HG03469 (cell line): ENCODE measurements around the gene SF3B2.

Source experiments
- ATAC-seq: cut with Tn5 transposase; IDR thresholded peaks from one replicate; pipeline ENCODE4 v1.9.1; 2021; ENCODE audit warnings: mild to moderate bottlenecking, moderate library complexity, moderate number of reproducible peaks; ENCODE audit not compliant: unreplicated experiment

Gene SF3B2

DNA sequence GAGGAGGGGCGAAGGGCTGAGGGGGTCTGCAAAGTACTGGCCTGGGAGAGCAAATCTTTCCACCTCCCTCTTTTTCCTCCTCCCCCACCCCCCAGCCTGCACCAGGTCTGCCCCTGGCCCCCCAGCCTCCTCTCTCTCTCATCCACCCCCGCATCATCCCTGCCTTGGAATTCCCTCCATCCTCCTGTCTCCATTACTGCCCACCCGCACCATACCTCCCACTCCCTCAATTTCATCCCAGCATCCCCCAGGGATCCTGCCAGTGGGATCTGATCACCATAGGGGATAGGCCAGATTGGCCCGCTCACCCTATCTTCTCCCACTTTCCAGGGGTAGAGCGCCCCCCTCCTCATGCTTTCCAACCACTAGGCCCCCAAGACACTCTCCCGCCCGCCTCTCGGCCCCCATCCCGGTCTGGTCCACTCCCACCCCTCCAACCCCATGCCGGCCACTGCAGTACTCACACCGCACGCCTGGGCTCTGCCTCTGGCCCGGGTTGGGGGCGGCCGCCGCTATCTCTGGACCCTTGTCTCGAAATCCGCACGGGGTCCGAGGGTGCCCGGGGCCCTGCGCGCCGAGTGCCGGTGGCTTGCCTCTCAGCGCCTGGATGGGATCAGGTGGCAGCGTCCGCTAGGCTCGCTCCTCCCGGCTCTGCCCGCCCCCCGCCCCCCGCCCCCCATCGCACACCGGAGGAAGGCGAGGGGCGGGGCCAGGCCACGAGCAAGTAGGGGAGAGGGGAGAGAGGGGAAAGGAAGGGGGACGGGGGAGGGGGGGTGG, 3.4 kb upstream of the SF3B2 start, which contains the start of gene GAL3ST3:
TSS of gene GAL3ST3 (minus strand) at position 615 of the 777 bp plus-strand sequence. CDS start 3,746 bp downstream, outside the sequence.
- ATAC-seq, result no peak

DNA sequence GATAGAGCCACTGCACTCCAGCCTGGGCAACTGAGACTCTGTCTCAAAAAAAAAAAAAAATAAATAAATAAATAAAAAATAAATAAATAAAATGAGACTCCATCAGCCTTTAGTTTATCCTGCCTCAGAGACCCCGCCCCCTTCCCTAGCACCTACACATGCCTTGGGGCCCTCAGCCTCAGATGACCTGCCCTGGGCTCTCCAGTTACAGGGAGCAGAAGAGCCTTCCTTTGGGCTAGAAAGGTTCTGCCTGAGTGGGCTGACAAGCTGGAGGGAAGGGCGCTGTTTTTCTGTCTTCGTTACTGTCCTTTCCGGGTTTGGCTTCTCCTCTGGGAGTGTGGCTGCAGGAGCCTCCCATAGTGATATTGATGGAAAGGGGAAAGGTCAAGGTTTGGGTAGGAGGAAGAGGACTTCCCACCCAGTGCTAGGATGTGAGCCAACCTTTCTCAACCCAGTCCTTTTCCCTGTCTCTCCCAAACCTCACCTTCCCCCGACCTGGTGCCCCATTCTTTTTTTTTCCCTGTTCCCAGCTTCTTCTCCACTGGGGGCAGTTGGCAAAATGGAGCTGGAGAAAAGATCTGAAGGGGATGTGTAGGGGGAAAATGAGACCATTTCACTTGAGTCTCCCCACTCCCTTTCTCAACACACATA, 1.5 kb upstream of the SF3B2 start:
- no peak for ATAC-seq

DNA sequence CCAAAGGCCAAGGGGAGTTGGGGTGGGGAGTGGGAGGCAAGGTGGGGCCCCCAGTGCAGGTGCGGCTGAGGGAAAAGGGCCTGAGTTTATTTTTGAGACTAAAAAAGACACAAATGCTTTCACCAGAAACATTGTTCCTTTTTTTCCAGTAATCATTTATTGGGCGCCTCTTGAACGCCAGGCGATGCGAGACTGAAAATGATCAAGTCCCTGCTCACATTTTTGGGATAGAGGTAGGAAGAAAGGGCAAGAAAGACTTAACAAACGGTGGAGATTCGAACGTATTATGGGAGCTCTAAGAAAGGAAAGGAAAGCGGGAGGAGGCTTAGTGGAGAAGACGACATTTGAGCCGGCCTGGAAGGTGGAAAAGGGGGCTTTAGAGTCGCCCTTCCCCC, 796 bp upstream of the SF3B2 start:
- ATAC-seq, result no peak

DNA sequence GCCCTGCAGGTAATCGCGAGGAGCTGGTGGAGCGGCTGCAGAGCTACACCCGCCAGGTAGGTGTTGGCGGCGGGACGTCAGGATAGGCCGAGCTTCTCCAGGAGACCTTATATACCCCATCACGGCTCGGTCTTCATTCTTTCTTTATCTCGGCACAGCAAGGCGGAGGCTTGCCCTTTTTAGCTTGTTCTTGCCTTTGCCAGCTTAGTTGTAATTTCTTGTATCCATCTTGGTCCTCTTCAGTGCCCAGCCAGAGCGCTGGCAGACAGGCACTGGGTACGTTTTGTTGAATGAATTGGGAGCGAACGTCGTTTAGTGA, 459 bp downstream of the SF3B2 start:
- no peak for ATAC-seq

DNA sequence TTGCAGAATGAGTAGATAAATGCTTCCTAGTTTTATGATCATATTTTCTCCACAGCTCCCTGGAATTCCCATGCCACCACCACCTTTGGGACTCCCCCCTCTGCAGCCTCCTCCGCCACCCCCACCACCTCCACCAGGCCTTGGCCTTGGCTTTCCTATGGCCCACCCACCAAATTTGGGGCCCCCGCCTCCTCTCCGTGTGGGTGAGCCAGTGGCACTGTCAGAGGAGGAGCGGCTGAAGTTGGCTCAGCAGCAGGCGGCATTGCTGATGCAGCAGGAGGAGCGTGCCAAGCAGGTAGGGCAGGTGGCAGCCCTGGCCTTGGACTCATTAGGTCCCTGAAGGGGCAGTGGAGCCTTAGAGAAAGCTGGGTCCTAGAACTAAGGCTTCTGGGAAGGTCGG, 2.9 kb downstream of the SF3B2 start:
- no peak for ATAC-seq

DNA sequence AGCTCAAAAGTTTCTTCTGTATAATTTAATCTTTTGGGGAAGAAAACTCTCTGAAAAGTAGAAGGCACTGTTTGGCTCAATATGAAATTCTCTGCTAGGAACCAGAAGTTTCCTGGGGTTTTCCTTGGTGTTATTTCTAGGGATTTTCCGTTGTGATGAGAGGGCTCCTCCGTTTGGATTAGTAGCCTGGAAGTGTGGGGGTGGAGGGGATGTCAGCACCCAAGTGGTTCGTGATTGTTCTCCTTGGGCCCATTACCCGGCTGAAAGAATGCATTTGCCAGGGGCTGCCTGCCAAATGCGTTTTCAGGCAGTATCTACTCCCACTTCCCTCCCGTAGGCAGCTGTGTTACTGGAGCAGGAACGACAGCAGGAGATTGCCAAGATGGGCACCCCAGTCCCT, 4.3 kb downstream of the SF3B2 start:
- ATAC-seq, result no peak

DNA sequence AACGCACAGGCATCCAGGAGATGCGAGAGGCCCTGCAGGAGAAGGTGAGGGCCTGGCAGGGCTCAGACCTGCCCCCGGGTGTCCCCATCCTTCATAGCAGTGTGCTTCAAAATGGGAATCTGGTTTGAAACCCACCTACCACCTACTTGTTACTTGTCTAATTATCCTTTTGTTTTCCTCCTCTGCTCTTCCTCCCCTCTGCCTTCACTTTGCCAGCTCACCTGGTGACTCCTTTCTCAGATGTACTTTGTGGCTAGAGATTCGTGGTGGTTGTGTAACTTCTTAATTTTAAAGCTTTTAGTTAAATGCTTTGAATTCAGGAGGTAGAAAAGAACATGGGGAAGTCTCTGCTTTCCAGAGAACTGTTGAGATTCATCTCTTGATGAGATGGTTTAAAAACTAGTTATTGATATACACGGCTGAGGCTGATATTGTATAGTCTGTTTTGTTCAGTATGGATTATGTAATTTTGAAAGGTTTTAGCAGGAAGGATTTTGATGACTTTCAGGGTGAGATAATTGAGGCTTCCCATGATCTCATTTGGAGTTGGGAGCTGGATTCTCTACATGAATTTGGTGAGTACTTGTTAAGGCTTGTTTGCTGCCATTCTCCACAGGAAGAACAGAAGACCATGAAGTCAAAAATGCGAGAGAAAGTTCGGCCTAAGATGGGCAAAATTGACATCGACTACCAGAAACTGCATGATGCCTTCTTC, 8.0 kb downstream of the SF3B2 start:
- no peak for ATAC-seq

DNA sequence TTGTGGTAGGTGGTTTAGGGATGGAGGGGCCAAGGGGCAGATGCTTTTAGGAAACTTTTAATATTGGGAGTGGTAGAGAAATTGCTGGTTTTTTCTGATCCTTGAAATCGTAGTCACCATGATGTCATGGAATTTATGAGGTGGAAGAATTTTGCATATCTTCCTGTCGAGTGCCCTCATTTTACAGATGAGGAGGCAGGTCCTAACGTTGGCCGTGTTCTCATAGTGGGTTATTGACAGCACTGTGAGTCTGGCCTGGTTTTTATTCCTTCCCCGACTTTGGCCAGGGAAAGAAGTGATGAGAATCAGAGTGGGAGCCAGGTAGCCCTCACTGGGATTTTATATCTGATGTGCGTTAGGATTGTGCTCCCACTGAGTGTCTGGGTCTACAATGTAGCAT, 9.1 kb downstream of the SF3B2 start:
- no peak for ATAC-seq

DNA sequence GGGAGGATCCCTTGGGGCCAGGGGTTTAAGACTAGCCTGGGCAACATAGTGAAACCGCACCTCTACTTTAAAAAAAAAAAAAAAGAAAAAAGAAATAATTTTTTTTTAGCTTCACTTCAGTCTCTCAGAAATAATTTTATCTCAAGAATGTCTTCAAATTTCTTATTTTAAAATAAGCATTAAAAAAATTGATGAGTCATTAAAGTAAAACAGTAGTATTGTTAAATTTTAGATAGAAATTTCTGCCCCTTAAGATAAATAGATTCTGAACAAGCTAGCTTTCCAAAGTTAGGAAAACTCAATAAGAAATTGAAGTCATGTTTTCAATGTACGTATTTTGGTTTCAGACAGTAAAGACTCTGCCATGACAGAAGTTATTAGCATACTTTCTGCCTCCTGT, 10.2 kb downstream of the SF3B2 start:
- no peak for ATAC-seq

DNA sequence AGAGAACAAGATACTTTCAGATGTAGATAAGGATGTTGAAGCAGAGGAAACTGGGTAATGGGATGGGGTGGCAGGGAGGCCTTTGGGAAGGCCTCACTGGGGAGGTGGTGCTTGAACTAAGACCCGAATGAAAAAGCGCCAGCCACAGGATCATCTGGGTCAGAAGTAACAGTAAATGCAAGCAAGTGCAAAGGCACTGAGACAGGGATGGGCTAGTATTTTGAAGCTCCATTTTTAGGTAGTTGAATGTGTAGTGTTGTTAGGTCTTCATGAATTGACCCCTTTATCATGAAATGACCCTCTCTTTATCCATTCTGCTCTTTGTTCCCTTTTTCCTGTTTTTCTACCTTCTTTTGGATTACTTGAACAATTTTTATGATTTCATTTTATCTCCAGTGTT, 11.7 kb downstream of the SF3B2 start:
- no peak for ATAC-seq

DNA sequence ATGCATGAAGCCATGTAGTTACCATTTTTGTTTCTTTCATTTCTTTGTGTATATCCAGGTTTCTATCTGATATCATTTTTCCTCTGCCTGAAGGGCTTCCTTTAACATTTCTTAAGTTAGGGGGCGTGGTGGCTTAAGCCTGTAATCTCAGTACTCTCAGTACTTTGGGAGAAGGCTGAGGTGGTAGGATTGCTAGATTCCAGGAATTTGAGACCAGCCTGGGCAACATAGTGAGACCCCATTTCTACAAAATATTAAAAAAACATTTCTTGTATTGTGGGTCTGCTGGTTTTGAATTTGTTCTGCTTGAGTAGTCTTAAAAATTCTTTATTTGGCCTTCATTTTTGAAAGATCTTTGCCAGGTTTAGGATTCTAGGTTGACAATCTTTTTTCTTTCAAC, 12.4 kb downstream of the SF3B2 start:
- ATAC-seq, result no peak

DNA sequence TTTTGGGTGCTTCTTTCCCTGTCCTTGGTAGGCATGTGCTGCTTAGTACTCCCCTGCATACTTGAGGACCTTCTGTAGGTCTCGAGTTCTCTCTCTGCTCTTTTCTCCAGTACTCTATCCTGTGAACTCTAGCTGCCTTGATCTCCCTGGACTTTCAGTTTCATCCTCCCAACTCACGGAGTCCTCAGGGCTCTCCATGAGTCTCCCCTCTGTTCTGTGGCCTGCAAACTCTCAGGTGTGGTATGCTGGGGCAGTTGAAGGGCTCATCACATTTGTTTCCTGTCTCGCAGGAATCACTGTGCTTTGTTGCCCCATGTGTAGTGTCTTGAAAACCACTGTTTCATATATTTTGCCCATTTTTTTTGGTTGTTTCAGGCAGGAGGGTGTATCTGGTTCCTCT, 14.6 kb downstream of the SF3B2 start:
- ATAC-seq, result no peak

DNA sequence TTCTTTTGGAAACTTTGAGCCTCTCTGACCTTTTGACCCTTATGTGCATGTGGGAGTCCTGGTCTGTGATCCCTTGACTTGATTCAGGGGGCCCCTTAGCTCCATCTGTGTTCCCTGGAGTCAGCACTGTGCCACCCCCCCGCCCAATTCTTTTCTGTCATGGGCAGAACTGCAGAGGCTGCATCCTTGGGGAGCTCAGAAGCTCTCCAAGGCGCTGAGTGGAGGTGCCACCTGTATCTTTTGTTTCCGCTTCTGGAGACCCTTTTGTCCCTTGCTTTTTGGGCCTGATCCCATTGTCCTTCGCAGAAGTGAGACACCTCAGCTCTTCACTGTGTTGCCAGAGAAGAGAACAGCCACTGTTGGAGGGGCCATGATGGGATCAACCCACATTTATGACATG, 15.5 kb downstream of the SF3B2 start:
- ATAC-seq, result no peak

DNA sequence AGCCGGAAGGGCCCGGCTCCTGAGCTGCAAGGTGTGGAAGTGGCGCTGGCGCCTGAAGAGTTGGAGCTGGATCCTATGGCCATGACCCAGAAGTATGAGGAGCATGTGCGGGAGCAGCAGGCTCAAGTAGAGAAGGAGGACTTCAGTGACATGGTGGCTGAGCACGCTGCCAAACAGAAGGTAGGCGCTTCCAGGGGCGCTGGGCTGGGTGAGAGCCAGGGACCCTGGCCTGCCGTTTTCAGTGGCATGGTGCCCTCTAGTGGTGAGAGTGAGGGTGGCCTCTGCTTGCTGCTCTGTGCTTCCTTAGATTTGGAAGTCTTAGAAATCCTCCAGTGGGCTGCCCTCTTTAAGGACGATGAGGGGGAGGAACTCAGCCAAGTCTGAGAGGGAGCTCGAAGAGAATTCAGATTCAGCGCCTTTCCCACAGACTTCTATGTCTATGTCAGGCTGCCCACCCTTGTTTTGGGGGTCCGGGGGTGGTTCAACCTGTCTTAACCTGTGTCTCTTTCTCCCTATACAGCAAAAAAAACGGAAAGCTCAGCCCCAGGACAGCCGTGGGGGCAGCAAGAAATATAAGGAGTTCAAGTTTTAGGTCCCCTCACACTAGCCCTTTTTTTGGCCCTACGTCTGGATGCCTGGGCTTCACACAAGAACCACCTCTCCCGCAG, 16.1 kb downstream of the SF3B2 start:
- no peak for ATAC-seq

DNA sequence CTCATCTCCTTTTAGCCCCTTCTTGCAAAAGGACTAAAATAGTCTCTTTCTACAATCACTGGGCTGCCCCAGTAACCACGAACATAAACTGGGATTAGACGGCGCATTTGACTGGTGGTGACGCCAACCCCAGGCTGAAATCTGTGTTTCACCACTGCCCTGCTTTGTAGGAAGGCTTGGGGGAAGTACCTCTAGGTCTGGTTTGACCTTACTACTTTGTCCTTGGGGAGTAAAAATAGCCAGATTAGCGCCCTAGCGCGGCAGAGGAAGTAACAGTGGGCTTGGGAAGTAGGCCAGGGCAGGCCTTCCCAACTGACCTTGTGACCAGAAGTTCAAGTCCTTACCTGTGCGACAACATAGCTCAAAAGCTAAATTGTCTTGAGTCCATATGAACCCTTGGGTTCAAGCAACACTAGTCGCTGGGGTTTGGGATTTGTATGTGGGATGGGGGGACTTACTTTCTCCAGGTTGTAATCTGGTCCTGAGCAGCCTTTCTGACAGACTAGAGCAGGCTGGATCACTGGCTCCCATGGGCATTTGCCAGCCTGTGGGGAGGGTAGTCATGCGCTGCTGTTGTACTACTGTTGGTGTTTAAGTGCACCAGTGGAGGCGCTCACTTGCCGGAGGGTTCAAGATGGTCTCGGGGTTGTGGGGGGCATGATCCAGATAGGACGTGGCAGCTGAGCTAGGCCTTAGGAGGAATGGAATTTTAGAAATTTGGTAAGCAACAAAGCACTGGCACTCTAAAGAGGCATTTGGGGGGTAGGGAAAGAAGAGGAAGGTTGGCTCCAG, 17.0 kb downstream of the SF3B2 start:
- no peak for ATAC-seq

DNA sequence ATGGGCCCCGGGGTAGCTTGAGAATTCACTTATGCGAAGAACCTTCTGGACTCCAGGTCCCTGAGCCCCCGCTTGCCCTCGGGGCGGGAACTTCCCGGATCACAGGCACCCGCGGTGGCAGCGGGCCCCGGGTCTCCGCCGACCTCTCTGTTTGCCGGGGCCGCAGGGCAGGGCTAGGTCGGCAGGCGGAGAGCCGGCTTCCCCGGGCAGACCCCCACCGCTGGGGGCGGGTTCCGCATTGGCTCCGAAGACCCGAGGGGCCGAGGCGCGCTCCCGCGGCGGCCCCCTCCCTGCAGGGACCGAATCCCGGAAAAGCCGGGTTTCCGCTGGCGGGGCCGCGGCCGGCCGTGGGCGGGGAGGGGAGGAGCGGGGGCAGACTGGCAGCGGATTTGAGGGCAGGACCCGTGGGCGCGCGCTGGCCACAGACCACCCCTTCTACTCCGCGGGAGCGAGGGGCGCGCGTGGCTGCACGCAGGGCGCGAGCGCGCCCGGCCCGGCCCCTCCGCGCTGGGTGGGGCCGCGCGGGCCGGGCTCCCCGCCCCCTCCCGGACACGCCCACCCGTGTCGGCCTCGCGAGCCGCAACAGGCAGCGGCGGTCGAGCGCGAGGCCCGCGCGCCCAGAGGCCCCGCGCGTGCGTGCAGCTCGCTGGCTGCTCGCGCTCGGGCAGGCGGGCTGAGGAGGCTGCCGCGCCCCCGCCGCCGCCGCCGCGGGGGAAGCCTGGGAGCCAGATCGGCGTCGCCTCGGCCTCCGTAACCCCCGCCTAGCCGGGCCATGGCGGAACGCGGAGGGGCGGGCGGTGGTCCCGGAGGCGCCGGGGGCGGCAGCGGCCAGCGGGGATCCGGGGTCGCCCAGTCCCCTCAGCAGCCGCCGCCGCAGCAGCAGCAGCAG, 17.8 kb downstream of the SF3B2 start, which contains the start of gene PACS1:
TSS of gene PACS1 (plus strand) at position 558 of the 889 bp plus-strand sequence. CDS start at position 773, 215 bp downstream.
- ATAC-seq, result no peak

DNA sequence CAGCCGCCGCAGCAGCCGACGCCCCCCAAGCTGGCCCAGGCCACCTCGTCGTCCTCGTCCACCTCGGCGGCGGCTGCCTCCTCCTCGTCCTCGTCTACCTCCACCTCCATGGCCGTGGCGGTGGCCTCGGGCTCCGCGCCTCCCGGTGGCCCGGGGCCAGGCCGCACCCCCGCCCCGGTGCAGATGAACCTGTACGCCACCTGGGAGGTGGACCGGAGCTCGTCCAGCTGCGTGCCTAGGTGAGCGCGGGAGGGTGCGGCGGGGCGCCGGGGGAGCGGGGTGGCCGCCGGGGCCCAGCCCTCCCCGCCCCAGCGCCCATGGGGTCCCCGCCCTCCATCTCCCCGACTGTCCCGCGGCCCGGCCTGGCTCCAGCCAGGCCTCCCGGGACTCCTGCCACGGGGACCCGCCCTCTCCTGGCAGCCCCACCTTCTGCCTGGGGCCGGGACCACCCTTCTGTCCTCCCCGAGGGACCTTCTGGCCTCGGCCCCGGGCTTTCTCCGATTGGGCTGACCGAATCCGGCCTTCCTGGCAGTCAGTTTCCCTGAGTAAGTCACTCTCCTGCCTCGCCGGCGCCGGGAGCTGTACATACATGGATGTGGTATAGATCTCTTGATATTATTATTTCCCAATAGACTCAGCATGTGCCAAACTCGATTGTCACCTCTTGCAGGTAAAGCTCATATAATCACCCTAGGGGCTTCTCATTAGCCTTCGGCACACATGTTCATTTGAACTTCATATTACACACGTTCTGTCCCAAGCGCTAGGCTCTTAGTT, 18.6 kb downstream of the SF3B2 start:
- no peak for ATAC-seq

DNA sequence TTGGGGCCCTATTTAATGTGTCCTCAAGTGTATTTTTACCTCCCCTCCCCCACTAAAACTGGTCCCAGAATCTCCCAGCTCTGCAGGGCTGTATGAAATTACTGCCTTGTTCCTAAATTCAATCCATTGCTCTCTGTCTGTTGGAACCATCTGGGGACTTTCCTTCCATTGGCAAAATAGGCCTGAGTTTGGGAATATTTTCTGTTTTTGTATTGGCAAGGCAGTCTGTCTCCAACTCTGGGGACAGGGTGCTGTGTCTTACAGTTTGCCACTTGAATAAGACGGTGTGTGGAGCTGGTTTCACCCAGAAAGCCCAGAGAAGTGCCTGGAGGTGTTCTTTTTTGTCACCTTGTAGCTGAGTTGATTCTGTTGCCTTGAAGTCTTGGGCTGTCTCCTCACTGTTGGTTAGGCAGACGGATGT, 19.2 kb downstream of the SF3B2 start:
- no peak for ATAC-seq

DNA sequence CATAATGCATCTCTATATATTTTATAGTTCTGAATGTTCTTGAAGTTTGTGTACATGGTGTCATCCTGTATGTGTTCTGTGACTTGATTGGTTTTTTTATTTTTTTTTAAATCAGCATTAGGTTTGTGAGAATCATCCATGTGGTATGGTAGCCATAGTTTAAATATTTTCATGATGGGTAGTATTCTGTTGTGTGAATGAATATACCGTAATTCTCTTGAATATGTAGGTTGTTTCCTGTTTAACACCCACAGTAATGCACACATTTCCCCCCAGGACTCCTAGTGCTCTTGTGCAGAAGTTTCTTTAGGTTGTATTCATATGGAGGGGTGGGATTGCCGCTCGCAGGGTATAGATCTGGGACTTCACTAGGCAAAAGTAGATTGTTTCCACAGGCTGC, 19.9 kb downstream of the SF3B2 start:
- no peak for ATAC-seq
